Measurements from ENCODE around the gene PCSK2.

- TF ChIP-seq, protein P1, sequence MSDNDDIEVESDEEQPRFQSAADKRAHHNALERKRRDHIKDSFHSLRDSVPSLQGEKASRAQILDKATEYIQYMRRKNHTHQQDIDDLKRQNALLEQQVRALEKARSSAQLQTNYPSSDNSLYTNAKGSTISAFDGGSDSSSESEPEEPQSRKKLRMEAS (IDR thresholded peaks at IDR 0.05) = no peak
- TF ChIP-seq CTCF (IDR thresholded peaks at IDR 0.05; ENCODE audit: low read depth, low read length, missing input control) (no peak), EGR1 (IDR thresholded peaks at IDR 0.05; ENCODE audit: low read depth in 2 of 2) (no peak), YY1 (IDR thresholded peaks at IDR 0.05) (no peak), FOXA1 (IDR thresholded peaks at IDR 0.05) (no peak), TAF1 (conservative IDR thresholded peaks at IDR 0.05) (no peak), ZBTB33 (IDR thresholded peaks at IDR 0.05) (no peak), FOXA2 (IDR thresholded peaks at IDR 0.05) (no peak), RXRA (IDR thresholded peaks at IDR 0.05) (no peak), JUND (IDR thresholded peaks at IDR 0.05) (no peak), HNF4G (IDR thresholded peaks at IDR 0.05) (no peak)
- TF ChIP-seq, protein P2, sequence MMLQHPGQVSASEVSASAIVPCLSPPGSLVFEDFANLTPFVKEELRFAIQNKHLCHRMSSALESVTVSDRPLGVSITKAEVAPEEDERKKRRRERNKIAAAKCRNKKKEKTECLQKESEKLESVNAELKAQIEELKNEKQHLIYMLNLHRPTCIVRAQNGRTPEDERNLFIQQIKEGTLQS (IDR thresholded peaks at IDR 0.05) = no peak
- TF ChIP-seq, protein P3, sequence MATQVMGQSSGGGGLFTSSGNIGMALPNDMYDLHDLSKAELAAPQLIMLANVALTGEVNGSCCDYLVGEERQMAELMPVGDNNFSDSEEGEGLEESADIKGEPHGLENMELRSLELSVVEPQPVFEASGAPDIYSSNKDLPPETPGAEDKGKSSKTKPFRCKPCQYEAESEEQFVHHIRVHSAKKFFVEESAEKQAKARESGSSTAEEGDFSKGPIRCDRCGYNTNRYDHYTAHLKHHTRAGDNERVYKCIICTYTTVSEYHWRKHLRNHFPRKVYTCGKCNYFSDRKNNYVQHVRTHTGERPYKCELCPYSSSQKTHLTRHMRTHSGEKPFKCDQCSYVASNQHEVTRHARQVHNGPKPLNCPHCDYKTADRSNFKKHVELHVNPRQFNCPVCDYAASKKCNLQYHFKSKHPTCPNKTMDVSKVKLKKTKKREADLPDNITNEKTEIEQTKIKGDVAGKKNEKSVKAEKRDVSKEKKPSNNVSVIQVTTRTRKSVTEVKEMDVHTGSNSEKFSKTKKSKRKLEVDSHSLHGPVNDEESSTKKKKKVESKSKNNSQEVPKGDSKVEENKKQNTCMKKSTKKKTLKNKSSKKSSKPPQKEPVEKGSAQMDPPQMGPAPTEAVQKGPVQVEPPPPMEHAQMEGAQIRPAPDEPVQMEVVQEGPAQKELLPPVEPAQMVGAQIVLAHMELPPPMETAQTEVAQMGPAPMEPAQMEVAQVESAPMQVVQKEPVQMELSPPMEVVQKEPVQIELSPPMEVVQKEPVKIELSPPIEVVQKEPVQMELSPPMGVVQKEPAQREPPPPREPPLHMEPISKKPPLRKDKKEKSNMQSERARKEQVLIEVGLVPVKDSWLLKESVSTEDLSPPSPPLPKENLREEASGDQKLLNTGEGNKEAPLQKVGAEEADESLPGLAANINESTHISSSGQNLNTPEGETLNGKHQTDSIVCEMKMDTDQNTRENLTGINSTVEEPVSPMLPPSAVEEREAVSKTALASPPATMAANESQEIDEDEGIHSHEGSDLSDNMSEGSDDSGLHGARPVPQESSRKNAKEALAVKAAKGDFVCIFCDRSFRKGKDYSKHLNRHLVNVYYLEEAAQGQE (IDR thresholded peaks at IDR 0.05) = no peak
These were observed 238.4 kb downstream of the PCSK2 start for GRCh38 chr20:17465236-17465635.

All from liver (tissue), 3 donors.